Mesothelial cell of epicardium (in vitro differentiated cells): Measurements from ENCODE around the gene VAMP5. TPM values are rescaled to one million over a fixed set of nuclear protein-coding genes. Genes with fewer than 3 reads are reported as not detected.

Experiments used
- DNase-seq, 2 experiments: peaks; one replicate each; pipeline ENCODE4 v3.0.0; 2021; ENCODE audit warnings: low spot score in 2 of 2; ENCODE audit not compliant: unreplicated experiment in 2 of 2
- H3K27ac Mint-ChIP-seq: 2 replicates; pipeline ENCODE4 v1.8.0; 2021; ENCODE audit warnings: mixed read lengths
- H3K27me3 Mint-ChIP-seq: 2 replicates; pipeline ENCODE4 v1.8.0; 2021; ENCODE audit warnings: low read depth, mixed read lengths
- H3K36me3 Mint-ChIP-seq: 2 replicates; pipeline ENCODE4 v1.8.0; 2021; ENCODE audit warnings: mixed read lengths
- H3K4me1 Mint-ChIP-seq: 2 replicates; pipeline ENCODE4 v1.8.0; 2021; ENCODE audit warnings: mixed read lengths
- H3K4me3 Mint-ChIP-seq: 2 replicates; pipeline ENCODE4 v1.8.0; 2021; ENCODE audit warnings: mild to moderate bottlenecking, moderate library complexity, mixed read lengths
- H3K9me3 Mint-ChIP-seq: 2 replicates; pipeline ENCODE4 v1.8.0; 2021; ENCODE audit warnings: mixed read lengths
- CTCF ChIP-seq: fragments of 200-600 bp; sonication (generic); IDR thresholded peaks from one replicate; pipeline ENCODE4 v1.5.0; 2021; ENCODE audit warnings: antibody characterized with exemption; ENCODE audit not compliant: unreplicated experiment
- total RNA-seq: library from RNA; stranded (reverse); gene quantifications from 3 replicates; pipeline ENCODE4 v1.2.1, GENCODE V29; 2021

The VAMP5 gene
- total RNA-seq, 1 donor from 2014 or later: 2.5 TPM

GRCh38 chr2:85621338-85621737 lies 37.1 kb downstream of the VAMP5 start:
- TF ChIP-seq CTCF: no peak
- Mint-ChIP-seq H3K9me3 (no peaks in the 10 kb centered on the region), H3K4me3 (no peak overlapping the region), H3K4me1 (peaks cover 10% of the 10 kb centered on the region), H3K27me3 (no peaks in the 10 kb centered on the region), H3K27ac (no peak overlapping the region), H3K36me3 (peaks cover 31% of the 10 kb centered on the region)
- no peak for DNase-seq

GRCh38 chr2:85623991-85624390 lies 39.8 kb downstream of the VAMP5 start:
- H3K36me3 Mint-ChIP-seq: peaks cover 38% of the 10 kb centered on the region
- no peak for TF ChIP-seq CTCF
- no peak overlapping the region for H3K27ac Mint-ChIP-seq
- no peak for DNase-seq
- no peaks in the 10 kb centered on the region for H3K27me3 Mint-ChIP-seq
- peaks cover 2% of the 10 kb centered on the region for H3K4me1 Mint-ChIP-seq
- H3K4me3 Mint-ChIP-seq: no peak overlapping the region
- no peaks in the 10 kb centered on the region for H3K9me3 Mint-ChIP-seq

- Mint-ChIP-seq H3K9me3 (no peaks in the 10 kb centered on the region), H3K36me3 (peaks cover 48% of the 10 kb centered on the region)
These were observed 44.4 kb downstream of the VAMP5 start for GRCh38 chr2:85628658-85629057.

GRCh38 chr2:85631316-85631715 lies 47.1 kb downstream of the VAMP5 start:
- H3K36me3 Mint-ChIP-seq: peaks cover 47% of the 10 kb centered on the region

More at GRCh38 chr2:85628658-85629057, 44.4 kb downstream of the VAMP5 start:
- DNase-seq: no peak
- Mint-ChIP-seq H3K4me3 (no peak overlapping the region), H3K27ac (no peak overlapping the region), H3K27me3 (no peaks in the 10 kb centered on the region), H3K4me1 (no peaks in the 10 kb centered on the region)
- TF ChIP-seq CTCF: no peak

GRCh38 chr2:85635011-85635410 lies 50.8 kb downstream of the VAMP5 start:
- no peak for DNase-seq
- TF ChIP-seq CTCF: no peak
- Mint-ChIP-seq H3K27me3 (no peaks in the 10 kb centered on the region), H3K27ac (no peak overlapping the region), H3K9me3 (no peaks in the 10 kb centered on the region), H3K4me1 (no peaks in the 10 kb centered on the region), H3K36me3 (peaks cover 51% of the 10 kb centered on the region), H3K4me3 (no peak overlapping the region)

More at GRCh38 chr2:85631316-85631715, 47.1 kb downstream of the VAMP5 start:
- no peak for TF ChIP-seq CTCF
- no peak overlapping the region for H3K27ac Mint-ChIP-seq
- H3K27me3 Mint-ChIP-seq: no peaks in the 10 kb centered on the region
- DNase-seq: no peak
- H3K4me3 Mint-ChIP-seq: no peak overlapping the region
- H3K4me1 Mint-ChIP-seq: no peaks in the 10 kb centered on the region
- H3K9me3 Mint-ChIP-seq: no peaks in the 10 kb centered on the region

- Mint-ChIP-seq H3K27ac (no peak overlapping the region), H3K27me3 (no peaks in the 10 kb centered on the region), H3K4me3 (no peak overlapping the region), H3K9me3 (no peaks in the 10 kb centered on the region), H3K36me3 (peaks cover 49% of the 10 kb centered on the region), H3K4me1 (no peaks in the 10 kb centered on the region)
- DNase-seq: no peak
- TF ChIP-seq CTCF: no peak
These were observed 51.4 kb downstream of the VAMP5 start for GRCh38 chr2:85635636-85636035.
